HEK293 (cell line): Measurements from ENCODE around the gene CFAP53.

ENCODE experiments used
- CTCF ChIA-PET: fragments of 350-600 bp; formaldehyde crosslinking; extraction: SDS; loops from one replicate; lab custom pipeline; 2021; ENCODE audit warnings: antibody characterized with exemption; lab: Yijun Ruan, JAX
- POLR2A ChIA-PET: fragments of 300-600 bp; formaldehyde crosslinking; extraction: SDS; loops from one replicate; lab custom pipeline; 2020; ENCODE audit warnings: antibody characterized with exemption, inconsistent platforms; lab: Yijun Ruan, JAX
- H3K27ac ChIP-seq: fragments of 200-500 bp; sonication (Bioruptor generic); 2 replicates; pipeline ENCODE4 v1.5.1; 2014; ENCODE audit warnings: low read depth, low read length, control low read depth, inconsistent platforms; ENCODE audit errors: extremely low read depth
- H3K36me3 ChIP-seq, 2 experiments: fragments of 200-500 bp in 1 of 2; sonication (Bioruptor generic) in 1 of 2; 1 replicate in 1 of 2; 2 replicates in 1 of 2; pipeline ENCODE4 v1.5.1; 2014 to 2017; ENCODE audit warnings: inconsistent platforms in 2 of 2, low read length in 2 of 2; ENCODE audit not compliant: control insufficient read depth in 2 of 2, insufficient read depth in 1 of 2
- H3K4me1 ChIP-seq: fragments of 200-500 bp; sonication (Bioruptor generic); 2 replicates; pipeline ENCODE4 v1.5.1; 2014; ENCODE audit warnings: mild to moderate bottlenecking, low read length, inconsistent platforms; ENCODE audit not compliant: control insufficient read depth, insufficient read depth
- H3K4me3 ChIP-seq: 2 replicates; pipeline ENCODE4 v1.5.1; 2011; ENCODE audit warnings: low read depth, mild to moderate bottlenecking, control low read depth, low read length, moderate library complexity
- H3K9me3 ChIP-seq: fragments of 200-500 bp; sonication (Bioruptor generic); 2 replicates; pipeline ENCODE4 v1.5.1; 2014; ENCODE audit warnings: low read depth, low read length, inconsistent platforms; ENCODE audit not compliant: control insufficient read depth, insufficient read depth
- ATF2 ChIP-seq: fragments of 450-650 bp; formaldehyde crosslinking; IDR thresholded peaks from 2 replicates; pipeline ENCODE4 v1.5.1; 2016; ENCODE audit warnings: missing biosample characterization, missing genetic modification characterization, low read depth
- BCL11A ChIP-seq: fragments of 450-650 bp; formaldehyde crosslinking; IDR thresholded peaks from 2 replicates; pipeline ENCODE4 v1.5.1; 2016; ENCODE audit warnings: low read depth, missing biosample characterization, missing genetic modification characterization
- BCL6B ChIP-seq: fragments of 450-650 bp; formaldehyde crosslinking; IDR thresholded peaks from 2 replicates; pipeline ENCODE4 v1.5.1; 2017; ENCODE audit warnings: missing biosample characterization, missing genetic modification characterization
- FEZF1 ChIP-seq: fragments of 450-650 bp; formaldehyde crosslinking; IDR thresholded peaks from 2 replicates; pipeline ENCODE4 v1.5.1; 2016; ENCODE audit warnings: missing biosample characterization, missing genetic modification characterization
- GLIS1 ChIP-seq: fragments of 450-650 bp; formaldehyde crosslinking; IDR thresholded peaks from 2 replicates; pipeline ENCODE4 v1.5.1; 2016; ENCODE audit warnings: missing biosample characterization, missing genetic modification characterization
- HOXC10 ChIP-seq: sonication (generic); formaldehyde crosslinking; IDR thresholded peaks from 2 replicates; pipeline ENCODE4 v1.8.1; 2023; ENCODE audit warnings: mild to moderate bottlenecking, missing genetic modification reagents
- PRDM10 ChIP-seq: fragments of 450-650 bp; formaldehyde crosslinking; IDR thresholded peaks from 2 replicates; pipeline ENCODE4 v1.5.1; 2016; ENCODE audit warnings: missing biosample characterization, missing genetic modification characterization
- ZBTB17 ChIP-seq: fragments of 450-650 bp; formaldehyde crosslinking; IDR thresholded peaks from 2 replicates; pipeline ENCODE4 v1.5.1; 2016; ENCODE audit warnings: missing biosample characterization, missing genetic modification characterization
- ZBTB6 ChIP-seq: fragments of 450-650 bp; formaldehyde crosslinking; IDR thresholded peaks from 2 replicates; pipeline ENCODE4 v1.5.1; 2017; ENCODE audit warnings: missing biosample characterization, missing genetic modification characterization
- ZEB2 ChIP-seq: fragments of 450-650 bp; formaldehyde crosslinking; IDR thresholded peaks from 2 replicates; pipeline ENCODE4 v1.5.1; 2016; ENCODE audit warnings: missing biosample characterization, missing genetic modification characterization
- ZNF112 ChIP-seq: fragments of 450-650 bp; formaldehyde crosslinking; IDR thresholded peaks from 2 replicates; pipeline ENCODE4 v1.5.0; 2017; ENCODE audit warnings: missing biosample characterization, missing genetic modification characterization
- ZNF18 ChIP-seq: fragments of 450-650 bp; formaldehyde crosslinking; IDR thresholded peaks from 2 replicates; pipeline ENCODE4 v1.5.1; 2016; ENCODE audit warnings: missing biosample characterization, missing genetic modification characterization
- ZNF292 ChIP-seq: fragments of 450-650 bp; formaldehyde crosslinking; IDR thresholded peaks from 2 replicates; pipeline ENCODE4 v1.5.1; 2016; ENCODE audit warnings: low read depth, missing biosample characterization, missing genetic modification characterization, borderline replicate concordance
- ZNF324 ChIP-seq: fragments of 450-650 bp; formaldehyde crosslinking; IDR thresholded peaks from 2 replicates; pipeline ENCODE4 v1.5.1; 2016; ENCODE audit warnings: missing biosample characterization, missing genetic modification characterization
- ZNF350 ChIP-seq: fragments of 450-650 bp; formaldehyde crosslinking; IDR thresholded peaks from 2 replicates; pipeline ENCODE4 v1.5.0; 2017; ENCODE audit warnings: missing biosample characterization, mild to moderate bottlenecking, missing genetic modification characterization
- ZNF391 ChIP-seq: fragments of 450-650 bp; formaldehyde crosslinking; IDR thresholded peaks from 2 replicates; pipeline ENCODE4 v1.5.1; 2016; ENCODE audit warnings: low read depth, missing biosample characterization, missing genetic modification characterization, borderline replicate concordance
- ZNF404 ChIP-seq: fragments of 450-650 bp; formaldehyde crosslinking; IDR thresholded peaks from 2 replicates; pipeline ENCODE4 v1.5.1; 2017; ENCODE audit warnings: missing biosample characterization, missing genetic modification characterization
- ZNF501 ChIP-seq: fragments of 450-650 bp; formaldehyde crosslinking; IDR thresholded peaks from 2 replicates; pipeline ENCODE4 v1.5.1; 2016; ENCODE audit warnings: missing biosample characterization, missing genetic modification characterization
- ZNF510 ChIP-seq: fragments of 450-650 bp; formaldehyde crosslinking; IDR thresholded peaks from 2 replicates; pipeline ENCODE4 v1.5.1; 2018; ENCODE audit warnings: mild to moderate bottlenecking, missing genetic modification characterization, missing biosample characterization; ENCODE audit not compliant: insufficient replicate concordance
- ZNF513 ChIP-seq: fragments of 450-650 bp; IDR thresholded peaks from 2 replicates; pipeline ENCODE4 v1.5.1; 2018; ENCODE audit warnings: missing biosample characterization, missing genetic modification characterization
- ZNF571 ChIP-seq: fragments of 450-650 bp; formaldehyde crosslinking; IDR thresholded peaks from 2 replicates; pipeline ENCODE4 v1.5.0; 2017; ENCODE audit warnings: missing biosample characterization, missing genetic modification characterization
- ZNF600 ChIP-seq: fragments of 450-650 bp; formaldehyde crosslinking; IDR thresholded peaks from 2 replicates; pipeline ENCODE4 v1.5.1; 2016; ENCODE audit warnings: missing biosample characterization, missing genetic modification characterization
- ZNF623 ChIP-seq: fragments of 450-650 bp; formaldehyde crosslinking; IDR thresholded peaks from 2 replicates; pipeline ENCODE4 v1.5.1; 2016; ENCODE audit warnings: missing biosample characterization, missing genetic modification characterization
- ZNF645 ChIP-seq: fragments of 450-650 bp; formaldehyde crosslinking; IDR thresholded peaks from 2 replicates; pipeline ENCODE4; 2016; ENCODE audit warnings: missing biosample characterization, missing genetic modification characterization
- ZNF701 ChIP-seq: fragments of 450-650 bp; formaldehyde crosslinking; IDR thresholded peaks from 2 replicates; pipeline ENCODE4 v1.5.1; 2016; ENCODE audit warnings: missing biosample characterization, missing genetic modification characterization
- ZNF76 ChIP-seq: fragments of 450-650 bp; formaldehyde crosslinking; IDR thresholded peaks from 2 replicates; pipeline ENCODE4; 2016; ENCODE audit warnings: low read depth, missing biosample characterization, missing genetic modification characterization, borderline replicate concordance
- ZSCAN30 ChIP-seq: fragments of 450-650 bp; IDR thresholded peaks from 2 replicates; pipeline ENCODE4 v1.5.1; 2018; ENCODE audit warnings: missing biosample characterization, mild to moderate bottlenecking, missing genetic modification characterization, moderate library complexity

Gene CFAP53

GRCh38 chr18:50181590-50181989, 84.7 kb downstream of the CFAP53 start (continued):
- peak; percentile 96 for TF ChIP-seq ZNF510 (tag by site-specific recombination)
- no peak for TF ChIP-seq ZNF501 (tag by site-specific recombination)
- TF ChIP-seq ZNF404 (tag by site-specific recombination), result no peak
- TF ChIP-seq ZNF571, result no peak
- no peak for TF ChIP-seq HOXC10 (CRISPR knock-in tag)
- peak; percentile 78 for TF ChIP-seq ZSCAN30
- no peak for TF ChIP-seq ZNF112 (tag by site-specific recombination)
- TF ChIP-seq ZNF324 (tag by site-specific recombination), result no peak
- TF ChIP-seq ZBTB17 (tag by site-specific recombination), result no peak
- TF ChIP-seq ZNF350 (tag by site-specific recombination), result no peak
- no peak for TF ChIP-seq GLIS1
- TF ChIP-seq FEZF1 (tag by site-specific recombination), result peak; percentile 57; the same call in 1 of the 2 replicates
- TF ChIP-seq ZNF391 (tag by site-specific recombination), result no peak
- no peak for TF ChIP-seq ZBTB6 (tag by site-specific recombination)
- TF ChIP-seq ZNF701 (tag by site-specific recombination), result no peak
- no peak for TF ChIP-seq BCL11A (tag by site-specific recombination)
- TF ChIP-seq ATF2 (tag by site-specific recombination), result no peak
- no peak for TF ChIP-seq ZEB2 (tag by site-specific recombination)
- TF ChIP-seq ZNF645 (tag by site-specific recombination), result no peak
- 0 out of 2 replicates have a peak, but pooled peaks have one; percentile 46 for TF ChIP-seq ZNF600 (tag by site-specific recombination)
- TF ChIP-seq ZNF623 (tag by site-specific recombination), result no peak

GRCh38 chr18:50179465-50179864, 86.8 kb downstream of the CFAP53 start:
- H3K4me1 ChIP-seq, result peaks cover 25% of the 10 kb centered on the region
- CTCF ChIA-PET, result interaction anchor here (1.3 kb wide), 1 partner anchor 15 kb away, joined by 3 read pairs; the partner anchor contains the start of gene MYO5B
- H3K4me3 ChIP-seq, result no peak overlapping the region
- H3K36me3 ChIP-seq, result no peaks in the 10 kb centered on the region
- H3K27ac ChIP-seq, result no peak overlapping the region
- POLR2A ChIA-PET, result no interaction called here
- no peaks in the 10 kb centered on the region for H3K9me3 ChIP-seq
- TF ChIP-seq ZNF76 (no peak), PRDM10 (peak; percentile 61), ZNF18 (tag by site-specific recombination) (no peak), ZNF513 (tag by site-specific recombination) (no peak), BCL6B (no peak), ZSCAN30 (no peak), ZNF292 (tag by site-specific recombination) (no peak)
